ENCODE measurements around the gene HDAC5. TPM values are rescaled to one million over a fixed set of nuclear protein-coding genes. Genes with fewer than 3 reads are reported as not detected.

HDAC5 gene
- polyA plus RNA-seq, 1 of the 3 experiments (the other 2 are of a cell fraction), result 19.0 TPM

DNA sequence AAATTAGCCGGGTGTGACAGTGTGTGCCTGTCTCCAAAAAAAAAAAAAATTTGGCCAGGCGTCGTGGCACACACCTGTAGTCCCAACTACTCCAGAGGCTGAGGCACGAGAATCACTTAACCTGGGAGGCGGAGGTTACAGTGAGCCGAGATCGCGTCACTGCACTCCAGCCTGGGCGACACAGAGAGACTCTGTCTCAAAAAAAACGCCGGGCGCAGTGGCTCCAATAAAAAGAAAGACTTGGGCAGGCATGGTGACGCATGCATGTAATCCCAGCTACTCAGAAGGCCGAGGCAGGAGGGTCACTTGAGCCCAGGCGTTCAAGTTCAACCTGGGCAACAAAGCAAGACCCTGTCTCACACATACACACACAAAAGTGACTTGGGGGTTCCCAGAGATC is 60.6 kb downstream of the HDAC5 start:
- Histone ChIP-seq H4K20me1 (ENCODE audit: insufficient read depth) (peaks cover 35% of the 10 kb centered on the region), H3F3A (replicated peaks; ENCODE audit: insufficient read depth) (peaks cover 19% of the 10 kb centered on the region), H2AFZ (ENCODE audit: low read depth) (no peak overlapping the region), H3K27me3 (ENCODE audit: insufficient read depth) (no peaks in the 10 kb centered on the region), H3K9ac (no peak overlapping the region), H3K4me1 (ENCODE audit: control insufficient read depth in 1 of 2, insufficient read depth in 2 of 2, low read depth in 1 of 2, low read length in 1 of 2) (peaks cover 0 to 7% of the 10 kb centered on the region in 2 experiments; a peak in 1 of 4 replicates), H3K9me3 (no peaks in the 10 kb centered on the region), H3K36me3 (replicated peaks in 1 of 2; ENCODE audit: control insufficient read depth in 1 of 2, insufficient read depth in 2 of 2, low read length in 1 of 2) (peaks cover 16 to 50% of the 10 kb centered on the region in 2 experiments), H3K27ac (ENCODE audit: low read depth in 2 of 2, low read length in 1 of 2) (no peak overlapping the region), H3K4me2 (no peak overlapping the region), H3K4me3 (ENCODE audit: low read depth in 2 of 2, low read length in 1 of 2) (no peak overlapping the region), H3K79me2 (ENCODE audit: insufficient read depth) (peaks cover 90% of the 10 kb centered on the region), H3K9me2 (no peaks in the 10 kb centered on the region)
- 98% methylated on average over 15 of the region's 15 CpGs for WGBS (ENCODE audit: low lambda C conversion rate)
- POLR2A ChIA-PET, result no interaction called here
- CTCF ChIA-PET, result no interaction called here
- TF ChIP-seq RAD21 (IDR thresholded peaks at IDR 0.05; ENCODE audit: low read length) (no peak), EZH2phosphoT487 (IDR thresholded peaks at IDR 0.05; ENCODE audit: borderline replicate concordance, low read depth) (no peak), NFIC (IDR thresholded peaks at IDR 0.05; ENCODE audit: borderline replicate concordance) (no peak), SIN3A (IDR thresholded peaks at IDR 0.05; ENCODE audit: borderline replicate concordance, low read depth, low read length) (no peak), RCOR1 (IDR thresholded peaks at IDR 0.05; ENCODE audit: low read length) (no peak), MEF2A (IDR thresholded peaks at IDR 0.05; ENCODE audit: borderline replicate concordance, low read depth) (no peak), RFX5 (IDR thresholded peaks at IDR 0.05; ENCODE audit: low read length) (no peak)
- no peak for DNase-seq

DNA sequence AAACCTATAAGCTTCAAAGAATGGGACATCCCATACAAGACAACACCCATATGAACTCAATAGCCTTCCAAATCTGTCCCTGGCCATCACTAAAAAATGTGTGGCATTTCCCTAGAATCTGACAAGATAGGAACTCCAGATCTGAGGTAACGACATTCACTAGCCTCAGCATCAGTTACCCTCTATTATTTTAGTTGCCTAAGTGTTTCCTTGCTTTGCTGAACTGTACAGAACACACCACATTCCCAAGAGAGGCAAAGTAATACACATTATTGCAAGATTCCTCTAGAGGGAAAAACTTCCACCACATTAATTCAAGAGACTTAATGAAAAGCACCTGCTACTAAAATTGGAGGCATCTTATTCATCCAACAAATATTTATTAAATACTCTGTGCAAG is 62.0 kb downstream of the HDAC5 start:
- Histone ChIP-seq H3K9me3 (no peaks in the 10 kb centered on the region), H3K4me2 (no peak overlapping the region), H3F3A (replicated peaks; ENCODE audit: insufficient read depth) (peaks cover 19% of the 10 kb centered on the region), H3K79me2 (ENCODE audit: insufficient read depth) (peaks cover 99% of the 10 kb centered on the region), H4K20me1 (ENCODE audit: insufficient read depth) (peaks cover 35% of the 10 kb centered on the region), H3K4me3 (ENCODE audit: low read depth in 2 of 2, low read length in 1 of 2) (no peak overlapping the region), H3K36me3 (replicated peaks in 1 of 2; ENCODE audit: control insufficient read depth in 1 of 2, insufficient read depth in 2 of 2, low read length in 1 of 2) (peaks cover 16 to 50% of the 10 kb centered on the region in 2 experiments), H2AFZ (ENCODE audit: low read depth) (no peak overlapping the region), H3K27me3 (ENCODE audit: insufficient read depth) (no peaks in the 10 kb centered on the region), H3K9me2 (no peaks in the 10 kb centered on the region), H3K4me1 (ENCODE audit: control insufficient read depth in 1 of 2, insufficient read depth in 2 of 2, low read depth in 1 of 2, low read length in 1 of 2) (peaks cover 0 to 7% of the 10 kb centered on the region in 2 experiments; a peak in 1 of 4 replicates), H3K27ac (ENCODE audit: low read depth in 2 of 2, low read length in 1 of 2) (no peak overlapping the region), H3K9ac (no peak overlapping the region)
- POLR2A ChIA-PET, result interaction anchor here (0.7 kb wide), 1 partner anchor 26 kb away, joined by 3 read pairs; no protein-coding TSS in a partner anchor
- WGBS (ENCODE audit: low lambda C conversion rate), result 39% methylated on average over 1 of the region's 1 CpG
- CTCF ChIA-PET, result interaction anchor here (1.6 kb wide), 1 partner anchor 17 kb away, joined by 6 read pairs; no protein-coding TSS in a partner anchor
- no peak for DNase-seq
- no peak for TF ChIP-seq SIN3A (IDR thresholded peaks at IDR 0.05; ENCODE audit: borderline replicate concordance, low read depth, low read length)
- TF ChIP-seq, protein P1, sequence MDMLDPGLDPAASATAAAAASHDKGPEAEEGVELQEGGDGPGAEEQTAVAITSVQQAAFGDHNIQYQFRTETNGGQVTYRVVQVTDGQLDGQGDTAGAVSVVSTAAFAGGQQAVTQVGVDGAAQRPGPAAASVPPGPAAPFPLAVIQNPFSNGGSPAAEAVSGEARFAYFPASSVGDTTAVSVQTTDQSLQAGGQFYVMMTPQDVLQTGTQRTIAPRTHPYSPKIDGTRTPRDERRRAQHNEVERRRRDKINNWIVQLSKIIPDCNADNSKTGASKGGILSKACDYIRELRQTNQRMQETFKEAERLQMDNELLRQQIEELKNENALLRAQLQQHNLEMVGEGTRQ (IDR thresholded peaks at IDR 0.05; ENCODE audit: borderline replicate concordance, low read depth, low read length), result no peak
- TF ChIP-seq MEF2A (IDR thresholded peaks at IDR 0.05; ENCODE audit: borderline replicate concordance, low read depth), result no peak
- no peak for TF ChIP-seq FOXM1 (IDR thresholded peaks at IDR 0.05; ENCODE audit: low read depth)
- TF ChIP-seq, protein P2, sequence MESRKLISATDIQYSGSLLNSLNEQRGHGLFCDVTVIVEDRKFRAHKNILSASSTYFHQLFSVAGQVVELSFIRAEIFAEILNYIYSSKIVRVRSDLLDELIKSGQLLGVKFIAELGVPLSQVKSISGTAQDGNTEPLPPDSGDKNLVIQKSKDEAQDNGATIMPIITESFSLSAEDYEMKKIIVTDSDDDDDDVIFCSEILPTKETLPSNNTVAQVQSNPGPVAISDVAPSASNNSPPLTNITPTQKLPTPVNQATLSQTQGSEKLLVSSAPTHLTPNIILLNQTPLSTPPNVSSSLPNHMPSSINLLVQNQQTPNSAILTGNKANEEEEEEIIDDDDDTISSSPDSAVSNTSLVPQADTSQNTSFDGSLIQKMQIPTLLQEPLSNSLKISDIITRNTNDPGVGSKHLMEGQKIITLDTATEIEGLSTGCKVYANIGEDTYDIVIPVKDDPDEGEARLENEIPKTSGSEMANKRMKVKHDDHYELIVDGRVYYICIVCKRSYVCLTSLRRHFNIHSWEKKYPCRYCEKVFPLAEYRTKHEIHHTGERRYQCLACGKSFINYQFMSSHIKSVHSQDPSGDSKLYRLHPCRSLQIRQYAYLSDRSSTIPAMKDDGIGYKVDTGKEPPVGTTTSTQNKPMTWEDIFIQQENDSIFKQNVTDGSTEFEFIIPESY (IDR thresholded peaks at IDR 0.05; ENCODE audit: borderline replicate concordance, low read depth), result no peak
- no peak for TF ChIP-seq TCF12 (IDR thresholded peaks at IDR 0.05)
- no peak for TF ChIP-seq POLR2AphosphoS5 (IDR thresholded peaks at IDR 0.05; ENCODE audit: low read depth, low read length)
- no peak for TF ChIP-seq FOSL2 (IDR thresholded peaks at IDR 0.05; ENCODE audit: borderline replicate concordance, low read depth)
- TF ChIP-seq GABPA (IDR thresholded peaks at IDR 0.05; ENCODE audit: low read depth), result no peak
- no peak for TF ChIP-seq SMC3 (IDR thresholded peaks at IDR 0.05; ENCODE audit: low read depth, low read length)
- TF ChIP-seq EZH2phosphoT487 (IDR thresholded peaks at IDR 0.05; ENCODE audit: borderline replicate concordance, low read depth), result no peak
- TF ChIP-seq, protein P3, sequence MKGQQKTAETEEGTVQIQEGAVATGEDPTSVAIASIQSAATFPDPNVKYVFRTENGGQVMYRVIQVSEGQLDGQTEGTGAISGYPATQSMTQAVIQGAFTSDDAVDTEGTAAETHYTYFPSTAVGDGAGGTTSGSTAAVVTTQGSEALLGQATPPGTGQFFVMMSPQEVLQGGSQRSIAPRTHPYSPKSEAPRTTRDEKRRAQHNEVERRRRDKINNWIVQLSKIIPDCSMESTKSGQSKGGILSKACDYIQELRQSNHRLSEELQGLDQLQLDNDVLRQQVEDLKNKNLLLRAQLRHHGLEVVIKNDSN (IDR thresholded peaks at IDR 0.05; ENCODE audit: borderline replicate concordance, low read depth), result no peak
